H9 (cell line): ENCODE data around the gene CFAP65. TPM values are rescaled to one million over a fixed set of nuclear protein-coding genes. Genes with fewer than 3 reads are reported as not detected.

Experiments
- DNase-seq: peaks from one replicate; pipeline ENCODE4 v3.0.0-alpha.2; 2017
- H2AFZ ChIP-seq: one replicate; pipeline ENCODE4 v1.6.1; 2013; ENCODE audit warnings: mild to moderate bottlenecking, low read length, control low read depth, moderate library complexity
- H2AK5ac ChIP-seq: 2 replicates; pipeline ENCODE4 v1.6.1; 2013; ENCODE audit warnings: low read length, control low read depth, mixed read lengths; ENCODE audit not compliant: insufficient read length
- H2BK120ac ChIP-seq: one replicate; pipeline ENCODE4 v1.6.1; 2013; ENCODE audit warnings: low read depth, mild to moderate bottlenecking, low read length, control low read depth, inconsistent platforms; ENCODE audit not compliant: poor library complexity, severe bottlenecking
- H2BK12ac ChIP-seq: 2 replicates; pipeline ENCODE4 v1.6.1; 2013; ENCODE audit warnings: low read length, control low read depth, mixed read lengths, low read depth; ENCODE audit not compliant: insufficient read length
- H2BK15ac ChIP-seq: 2 replicates; pipeline ENCODE4 v1.6.1; 2013; ENCODE audit warnings: low read depth, low read length, control low read depth
- H2BK20ac ChIP-seq: one replicate; pipeline ENCODE4 v1.6.1; 2013; ENCODE audit warnings: low read depth, mild to moderate bottlenecking, low read length, control low read depth, inconsistent platforms; ENCODE audit not compliant: poor library complexity, severe bottlenecking
- H2BK5ac ChIP-seq: 2 replicates; pipeline ENCODE4 v1.6.1; 2013; ENCODE audit warnings: low read length, control low read depth, mixed read lengths; ENCODE audit not compliant: insufficient read length
- H3K14ac ChIP-seq: 2 replicates; pipeline ENCODE4 v1.6.1; 2013; ENCODE audit warnings: low read length, control low read depth; ENCODE audit not compliant: insufficient read depth
- H3K18ac ChIP-seq: 2 replicates; pipeline ENCODE4 v1.6.1; 2013; ENCODE audit warnings: low read depth, mild to moderate bottlenecking, mixed read lengths, low read length, control low read depth; ENCODE audit not compliant: insufficient read length
- H3K23ac ChIP-seq: 2 replicates; pipeline ENCODE4 v1.6.1; 2013; ENCODE audit warnings: low read length, control low read depth, mixed read lengths, low read depth; ENCODE audit not compliant: insufficient read length
- H3K23me2 ChIP-seq: 2 replicates; pipeline ENCODE4 v1.6.1; 2013; ENCODE audit warnings: low read depth, mild to moderate bottlenecking, mixed read lengths, low read length, control low read depth; ENCODE audit not compliant: insufficient read length, poor library complexity, severe bottlenecking
- H3K27ac ChIP-seq: 2 replicates; pipeline ENCODE4 v1.5.1; 2013; ENCODE audit warnings: low read length, control low read depth, mixed read lengths, low read depth; ENCODE audit not compliant: insufficient read length
- H3K27me3 ChIP-seq: 2 replicates; pipeline ENCODE4 v1.6.1; 2013; ENCODE audit warnings: low read length, control low read depth, inconsistent platforms; ENCODE audit not compliant: insufficient read depth
- H3K4ac ChIP-seq: 2 replicates; pipeline ENCODE4 v1.6.1; 2013; ENCODE audit warnings: low read depth, mild to moderate bottlenecking, control low read depth, inconsistent platforms, low read length, moderate library complexity
- H3K4me1 ChIP-seq: 2 replicates; pipeline ENCODE4 v1.6.1; 2013; ENCODE audit warnings: low read length, control low read depth, inconsistent platforms; ENCODE audit not compliant: insufficient read depth
- H3K4me2 ChIP-seq: 2 replicates; pipeline ENCODE4 v1.6.1; 2013; ENCODE audit warnings: low read length, control low read depth, mixed read lengths; ENCODE audit not compliant: insufficient read length, insufficient read depth
- H3K56ac ChIP-seq: 2 replicates; pipeline ENCODE4 v1.6.1; 2013; ENCODE audit warnings: low read depth, mild to moderate bottlenecking, mixed read lengths, low read length, control low read depth; ENCODE audit not compliant: insufficient read length
- H3K79me1 ChIP-seq: 2 replicates; pipeline ENCODE4 v1.6.1; 2013; ENCODE audit warnings: low read depth, mild to moderate bottlenecking, moderate library complexity, low read length, control low read depth, inconsistent platforms; ENCODE audit not compliant: insufficient read depth, poor library complexity, severe bottlenecking
- H3K79me2 ChIP-seq: 2 replicates; pipeline ENCODE4 v1.6.1; 2013; ENCODE audit warnings: low read length, control low read depth, inconsistent platforms; ENCODE audit not compliant: insufficient read depth
- H3K9ac ChIP-seq: 2 replicates; pipeline ENCODE4 v1.6.1; 2013; ENCODE audit warnings: low read length, control low read depth, mixed read lengths; ENCODE audit not compliant: insufficient read length; ENCODE audit errors: extremely low read depth
- H3K9me3 ChIP-seq: one replicate; pipeline ENCODE4 v1.6.1; 2013; ENCODE audit warnings: low read depth, low read length, inconsistent platforms; ENCODE audit not compliant: control insufficient read depth
- H3T11ph ChIP-seq: one replicate; pipeline ENCODE4 v1.6.1; 2013; ENCODE audit warnings: mild to moderate bottlenecking, low read length, control low read depth, inconsistent platforms
- H4K20me1 ChIP-seq: one replicate; pipeline ENCODE4 v1.6.1; 2013; ENCODE audit not compliant: control insufficient read depth, insufficient read length, insufficient read depth
- H4K5ac ChIP-seq: 2 replicates; pipeline ENCODE4 v1.6.1; 2013; ENCODE audit warnings: low read depth, mild to moderate bottlenecking, mixed read lengths, low read length, control low read depth; ENCODE audit not compliant: insufficient read length
- H4K8ac ChIP-seq: replicated peaks from 2 replicates; pipeline ENCODE4 v1.6.1; 2013; ENCODE audit warnings: low read length, control low read depth, mixed read lengths, low read depth; ENCODE audit not compliant: insufficient read length
- H4K91ac ChIP-seq: 2 replicates; pipeline ENCODE4 v1.6.1; 2013; ENCODE audit warnings: low read depth, mild to moderate bottlenecking, moderate library complexity, mixed read lengths, low read length, control low read depth; ENCODE audit not compliant: insufficient read length
- H3K27ac Mint-ChIP-seq, 3 experiments: 2 replicates in 2 of 3; 3 replicates in 1 of 3; pipeline ENCODE4 v1.8.0; 2020 to 2021; ENCODE audit warnings: mixed read lengths in 3 of 3, mild to moderate bottlenecking in 1 of 3, moderate library complexity in 1 of 3
- H3K27me3 Mint-ChIP-seq: 2 replicates; pipeline ENCODE4 v1.8.0; 2021; ENCODE audit warnings: low read depth, mild to moderate bottlenecking, moderate library complexity, mixed read lengths
- H3K36me3 Mint-ChIP-seq, 3 experiments: 2 replicates in 2 of 3; 3 replicates in 1 of 3; pipeline ENCODE4 v1.8.0; 2020 to 2021; ENCODE audit warnings: low read depth in 3 of 3, mixed read lengths in 3 of 3; ENCODE audit not compliant: insufficient read depth in 1 of 3
- H3K4me1 Mint-ChIP-seq, 2 experiments: 2 replicates each; pipeline ENCODE4 v1.8.0; 2020; ENCODE audit warnings: mixed read lengths in 2 of 2
- H3K4me3 Mint-ChIP-seq, 2 experiments: 2 replicates in 1 of 2; 3 replicates in 1 of 2; pipeline ENCODE4 v1.8.0; 2020 to 2021; ENCODE audit warnings: mild to moderate bottlenecking in 2 of 2, mixed read lengths in 2 of 2, moderate library complexity in 1 of 2
- H3K9me3 Mint-ChIP-seq, 2 experiments: 2 replicates in 1 of 2; 3 replicates in 1 of 2; pipeline ENCODE4 v1.8.0; 2020; ENCODE audit warnings: mild to moderate bottlenecking in 2 of 2, mixed read lengths in 2 of 2, moderate library complexity in 1 of 2
- CTCF ChIP-seq: fragments of 200-600 bp; sonication (generic); conservative IDR thresholded peaks from 3 replicates; pipeline ENCODE4 v1.8.0; 2021; ENCODE audit warnings: antibody characterized with exemption, mild to moderate bottlenecking
- WGBS: extraction: QIAGEN DNeasy Blood & Tissue Kit; methylation state at CpG from one replicate; pipeline ENCODE4 v1.1.7; 2013; ENCODE audit warnings: missing lambda C conversion rate, low lambda C conversion rate, mixed read lengths; ENCODE audit not compliant: insufficient read length; ENCODE audit errors: extremely low coverage; 5-methylcytosine and 5-hydroxymethylcytosine counted together
- total RNA-seq: library from RNA; stranded (reverse); gene quantifications from 2 replicates; pipeline ENCODE4 v1.2.1, GENCODE V29; 2021

The CFAP65 gene
- total RNA-seq, 1 experiment from 2014 or later = 0.20 TPM

- Mint-ChIP-seq H3K4me3 (no peak overlapping the region), H3K36me3 (no peaks in the 10 kb centered on the region), H3K9me3 (no peaks in the 10 kb centered on the region), H3K27ac (no peak overlapping the region), H3K27me3 (peaks cover 65% of the 10 kb centered on the region), H3K4me1 (peaks cover 6 to 11% of the 10 kb centered on the region in 2 experiments)
- Histone ChIP-seq H3K27me3 (no peaks in the 10 kb centered on the region; the same call in 1 of the 2 replicates), H3K79me2 (no peaks in the 10 kb centered on the region), H3K56ac (no peak overlapping the region), H4K8ac (no peak overlapping the region), H4K5ac (no peak overlapping the region), H3K18ac (no peak overlapping the region), H3K79me1 (no peaks in the 10 kb centered on the region), H2BK20ac (no peak overlapping the region), H3K14ac (no peak overlapping the region), H3K4me1 (peaks cover 3% of the 10 kb centered on the region; the same call in 1 of the 2 replicates), H2BK15ac (no peak overlapping the region), H4K20me1 (no peaks in the 10 kb centered on the region), H4K91ac (no peak overlapping the region), H3K9ac (no peak overlapping the region), H3K4ac (no peak overlapping the region), H3K23me2 (peaks cover 6% of the 10 kb centered on the region), H2AFZ (no peak overlapping the region), H3K9me3 (no peaks in the 10 kb centered on the region), H3K23ac (no peak overlapping the region), H3K27ac (no peak overlapping the region), H2BK5ac (no peak overlapping the region), H3K4me2 (no peak overlapping the region), H2BK120ac (no peak overlapping the region), H2BK12ac (no peak overlapping the region), H3T11ph (no peak overlapping the region), H2AK5ac (no peak overlapping the region)
- no CpG with 5 or more reads among the region's 8 CpGs for WGBS
- DNase-seq = no peak
- no peak for TF ChIP-seq CTCF
Observed at GRCh38 chr2:219037783-219038499, 3.4 kb downstream of the CFAP65 start.
